Upper lobe of left lung (tissue), 4 donors: Measurements from ENCODE around the gene FAM47E.

Source experiments
- POLR2A ChIP-seq, 4 donors: fragments of 450-650 bp; IDR thresholded peaks; one replicate each; pipeline ENCODE4 v1.5.1; 2016 to 2017; ENCODE audit warnings: antibody characterized with exemption in 4 of 4, mild to moderate bottlenecking in 2 of 4
- POLR2AphosphoS5 ChIP-seq, 2 donors: sonication (generic); formaldehyde crosslinking; IDR thresholded peaks; one replicate each; pipeline ENCODE4 v1.5.1; 2017; ENCODE audit warnings: antibody characterized with exemption in 2 of 2
- TF ChIP-seq, protein P1 (sequence below), 6 experiments: fragments of 450-650 bp in 4 of 6; fragments of 200-600 bp in 2 of 6; sonication (generic) in 2 of 6; IDR thresholded peaks; one replicate each; pipeline ENCODE4 v1.5.1; 2016 to 2019; ENCODE audit warnings: antibody characterized with exemption in 6 of 6

DNA sequence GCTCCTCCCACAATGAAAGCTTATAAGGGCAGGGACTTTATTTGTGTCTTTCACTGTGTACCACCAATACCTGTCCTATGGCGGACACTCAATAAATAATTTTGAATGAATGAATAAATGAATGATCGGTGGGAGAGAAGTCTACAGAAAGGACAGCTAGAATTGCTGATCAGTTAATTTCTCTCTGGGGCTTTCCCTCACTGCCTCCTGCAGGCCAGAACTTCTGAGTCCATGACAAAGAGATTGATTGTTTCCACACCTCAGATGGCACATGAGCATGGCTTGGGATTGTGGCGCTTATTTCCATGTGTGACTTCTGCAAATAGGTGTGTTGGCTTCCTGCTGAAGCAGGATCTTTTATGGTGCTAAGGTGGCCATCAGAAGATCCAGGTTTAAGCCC lies 6.3 kb downstream of the FAM47E start:
- TF ChIP-seq, protein P1, sequence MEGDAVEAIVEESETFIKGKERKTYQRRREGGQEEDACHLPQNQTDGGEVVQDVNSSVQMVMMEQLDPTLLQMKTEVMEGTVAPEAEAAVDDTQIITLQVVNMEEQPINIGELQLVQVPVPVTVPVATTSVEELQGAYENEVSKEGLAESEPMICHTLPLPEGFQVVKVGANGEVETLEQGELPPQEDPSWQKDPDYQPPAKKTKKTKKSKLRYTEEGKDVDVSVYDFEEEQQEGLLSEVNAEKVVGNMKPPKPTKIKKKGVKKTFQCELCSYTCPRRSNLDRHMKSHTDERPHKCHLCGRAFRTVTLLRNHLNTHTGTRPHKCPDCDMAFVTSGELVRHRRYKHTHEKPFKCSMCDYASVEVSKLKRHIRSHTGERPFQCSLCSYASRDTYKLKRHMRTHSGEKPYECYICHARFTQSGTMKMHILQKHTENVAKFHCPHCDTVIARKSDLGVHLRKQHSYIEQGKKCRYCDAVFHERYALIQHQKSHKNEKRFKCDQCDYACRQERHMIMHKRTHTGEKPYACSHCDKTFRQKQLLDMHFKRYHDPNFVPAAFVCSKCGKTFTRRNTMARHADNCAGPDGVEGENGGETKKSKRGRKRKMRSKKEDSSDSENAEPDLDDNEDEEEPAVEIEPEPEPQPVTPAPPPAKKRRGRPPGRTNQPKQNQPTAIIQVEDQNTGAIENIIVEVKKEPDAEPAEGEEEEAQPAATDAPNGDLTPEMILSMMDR (IDR thresholded peaks at IDR 0.05) = no peak
- no peak for TF ChIP-seq POLR2A (IDR thresholded peaks at IDR 0.05)
- TF ChIP-seq POLR2AphosphoS5 (IDR thresholded peaks at IDR 0.05) = no peak
